ENCODE results near the gene BLTP3A. TPM values are rescaled to one million over a fixed set of nuclear protein-coding genes. Genes with fewer than 3 reads are reported as not detected.

BLTP3A gene
- total and polyA plus RNA-seq, 2 of the 13 experiments (the other 11 are each of a cell fraction or from before 2014, with no cell fraction given): 22.1 to 24.0 TPM

GRCh38 chr6:34791164-34791700 lies 651 bp upstream of the BLTP3A start (continued):
- TF ChIP-seq TFE3 (CRISPR knock-in tag; IDR thresholded peaks at IDR 0.05): 0 out of 2 replicates have a peak, but pooled peaks have one; percentile 8
- 0 out of 2 replicates have a peak, but pooled peaks have one; percentile 3 for TF ChIP-seq ZNF777 (CRISPR knock-in tag; IDR thresholded peaks at IDR 0.05)
- 0 out of 2 replicates have a peak, but pooled peaks have one; percentile 38 for TF ChIP-seq ZNF350 (CRISPR knock-in tag; IDR thresholded peaks at IDR 0.05; ENCODE audit: borderline replicate concordance, low read depth)
- TF ChIP-seq NFKB2 (CRISPR knock-in tag; IDR thresholded peaks at IDR 0.05; ENCODE audit: borderline replicate concordance): no peak
- peak; percentile 78; the same call in 1 of the 2 replicates for TF ChIP-seq SNAPC5 (CRISPR knock-in tag; IDR thresholded peaks at IDR 0.05; ENCODE audit: borderline replicate concordance)
- TF ChIP-seq CBX5 (CRISPR knock-in tag; IDR thresholded peaks at IDR 0.05; ENCODE audit: borderline replicate concordance): 0 out of 2 replicates have a peak, but pooled peaks have one; percentile 27
- 0 out of 2 replicates have a peak, but pooled peaks have one; percentile 8 for TF ChIP-seq THAP11 (CRISPR knock-in tag; IDR thresholded peaks at IDR 0.05)
- TF ChIP-seq ZNF224 (CRISPR knock-in tag; IDR thresholded peaks at IDR 0.05): 0 out of 2 replicates have a peak, but pooled peaks have one; percentile 50
- TF ChIP-seq ZNF577 (CRISPR knock-in tag; IDR thresholded peaks at IDR 0.05; ENCODE audit: borderline replicate concordance, low read depth): no peak
- no peak for TF ChIP-seq CEBPG (CRISPR knock-in tag; IDR thresholded peaks at IDR 0.05)
- TF ChIP-seq PHF20 (CRISPR knock-in tag; IDR thresholded peaks at IDR 0.05): peak; percentile 51
- 0 out of 2 replicates have a peak, but pooled peaks have one; percentile 31 for TF ChIP-seq ZNF136 (CRISPR knock-in tag; IDR thresholded peaks at IDR 0.05; ENCODE audit: low read depth)
- peak; percentile 71; the same call in 1 of the 2 replicates for TF ChIP-seq ZMYM3 (CRISPR knock-in tag; IDR thresholded peaks at IDR 0.05)
- TF ChIP-seq ZNF687 (CRISPR knock-in tag; IDR thresholded peaks at IDR 0.05): 0 out of 2 replicates have a peak, but pooled peaks have one; percentile 1
- TF ChIP-seq ZNF572 (CRISPR knock-in tag; IDR thresholded peaks at IDR 0.05): 0 out of 2 replicates have a peak, but pooled peaks have one; percentile 57
- 0 out of 2 replicates have a peak, but pooled peaks have one; percentile 31 for TF ChIP-seq SIX1 (CRISPR knock-in tag; IDR thresholded peaks at IDR 0.05; ENCODE audit: borderline replicate concordance)
- no peak; the same call in 1 of the 2 replicates for TF ChIP-seq SSRP1 (CRISPR knock-in tag; IDR thresholded peaks at IDR 0.05)
- peak; percentile 76 for TF ChIP-seq CTCF (CRISPR knock-in tag; IDR thresholded peaks at IDR 0.05)
- TF ChIP-seq KDM1A (CRISPR knock-in tag; IDR thresholded peaks at IDR 0.05): peak; percentile 67; the same call in 1 of the 2 replicates
- TF ChIP-seq ZNF12 (CRISPR knock-in tag; IDR thresholded peaks at IDR 0.05): 0 out of 2 replicates have a peak, but pooled peaks have one; percentile 15

Measured in HepG2 (cell line).